ENCODE results near the gene SPATA45. TPM values are rescaled to one million over a fixed set of nuclear protein-coding genes. Genes with fewer than 3 reads are reported as not detected.
"Not testable (repeated sequence)": the region's sequence is repeated elsewhere in the genome, so short reads cannot be mapped to it uniquely, and the experiment has no call there.

SPATA45 gene
- total RNA-seq, 6 donors from 2014 or later, result 2.7 TPM; not detected in 5

GRCh38 chr1:212856755-212857154 is 9.3 kb upstream of the SPATA45 start:
- Histone ChIP-seq H3K36me3 (no peaks in the 10 kb centered on the region), H3K27me3 (no peaks in the 10 kb centered on the region), H3K9me3 (no peaks in the 10 kb centered on the region), H3K4me1 (peaks cover 13 to 33% (median 24%) of the 10 kb centered on the region in 4 donors), H3K4me3 (no peak overlapping the region), H3K27ac (no peak overlapping the region)
- 94 to 96% methylated on average over 16 of the region's 16 CpGs for WGBS, 2 donors
- ATAC-seq (ENCODE audit: low FRiP score in 2 of 2), result no peak
- no peak for TF ChIP-seq EP300 (IDR thresholded peaks at IDR 0.05)
- no peak for TF ChIP-seq POLR2AphosphoS5 (IDR thresholded peaks at IDR 0.05)
- TF ChIP-seq CTCF (IDR thresholded peaks at IDR 0.05), result no peak
- no peak for DNase-seq

GRCh38 chr1:212853658-212854057 is 6.2 kb upstream of the SPATA45 start:
- H3K27ac ChIP-seq, result no peak overlapping the region
- DNase-seq (no peak), ATAC-seq (ENCODE audit: low FRiP score in 2 of 2) (no peak)
- TF ChIP-seq POLR2AphosphoS5 (IDR thresholded peaks at IDR 0.05) (no peak), CTCF (IDR thresholded peaks at IDR 0.05) (no peak), EP300 (IDR thresholded peaks at IDR 0.05) (no peak), POLR2A (IDR thresholded peaks at IDR 0.05) (no peak)
- WGBS, 2 donors, result 94 to 98% methylated on average over 5 of the region's 5 CpGs
- no peaks in the 10 kb centered on the region for H3K9me3 ChIP-seq
- H3K27me3 ChIP-seq, result no peaks in the 10 kb centered on the region
- no peak overlapping the region for H3K4me3 ChIP-seq
- peaks cover 0 to 8% (median 6%) of the 10 kb centered on the region in 4 donors for H3K4me1 ChIP-seq
- no peaks in the 10 kb centered on the region for H3K36me3 ChIP-seq

GRCh38 chr1:212852105-212852688 is 4.7 kb upstream of the SPATA45 start:
- Histone ChIP-seq H3K27ac (no peak overlapping the region), H3K4me1 (peaks cover 0 to 5% (median 3%) of the 10 kb centered on the region in 4 donors), H3K27me3 (no peaks in the 10 kb centered on the region), H3K4me3 (no peak overlapping the region), H3K36me3 (no peaks in the 10 kb centered on the region), H3K9me3 (no peaks in the 10 kb centered on the region)
- WGBS, 2 donors, result 90 to 96% methylated on average over 5 of the region's 5 CpGs
- ATAC-seq (ENCODE audit: low FRiP score in 2 of 2) (no peak), DNase-seq (no peak)
- TF ChIP-seq EP300 (IDR thresholded peaks at IDR 0.05) (no peak), CTCF (IDR thresholded peaks at IDR 0.05) (no peak)

- not testable (repeated sequence) for H3K36me3 ChIP-seq; DNase-seq; H3K9me3 ChIP-seq; H3K4me3 ChIP-seq; H3K27me3 ChIP-seq; H3K27ac ChIP-seq; ATAC-seq (ENCODE audit: low FRiP score in 2 of 2); H3K4me1 ChIP-seq
- WGBS, 2 donors, result 65 to 96% methylated on average over 3 of the region's 3 CpGs
Observed at GRCh38 chr1:212844521-212844920, 2.9 kb downstream of the SPATA45 start.

GRCh38 chr1:212838145-212838544 is 9.3 kb downstream of the SPATA45 start:
- H3K27ac ChIP-seq, result no peak overlapping the region
- no peaks in the 10 kb centered on the region for H3K36me3 ChIP-seq
- TF ChIP-seq CTCF (IDR thresholded peaks at IDR 0.05), result no peak
- no peak for TF ChIP-seq EP300 (IDR thresholded peaks at IDR 0.05)
- no peak for TF ChIP-seq POLR2AphosphoS5 (IDR thresholded peaks at IDR 0.05)
- no peak for TF ChIP-seq POLR2A (IDR thresholded peaks at IDR 0.05)
- no peaks in the 10 kb centered on the region for H3K9me3 ChIP-seq
- 92 to 95% methylated on average over 5 of the region's 5 CpGs for WGBS, 2 donors
- no peak for ATAC-seq (ENCODE audit: low FRiP score in 2 of 2)
- DNase-seq, result no peak
- no peak overlapping the region for H3K4me3 ChIP-seq
- no peaks in the 10 kb centered on the region for H3K27me3 ChIP-seq
- no peaks in the 10 kb centered on the region for H3K4me1 ChIP-seq

GRCh38 chr1:212833211-212834207 is 13.9 kb downstream of the SPATA45 start:
- H3K4me3 ChIP-seq, H3K27me3 ChIP-seq, H3K4me1 ChIP-seq, H3K36me3 ChIP-seq, H3K9me3 ChIP-seq: not testable (repeated sequence)
- H3K27ac ChIP-seq, result peak overlapping the region; percentile 24 to 52 (median 34)
- DNase-seq (peak in 1 of 2 donors; percentile 72), ATAC-seq (ENCODE audit: low FRiP score in 2 of 2) (peak; percentile 58 to 87)
- 66 to 70% methylated on average over 8 of the region's 8 CpGs for WGBS, 2 donors
